Activated naive CD4-positive, alpha-beta T cell treated with anti-CD3 and anti-CD28 coated beads, Interleukin-2, amount 50 U/mL, for 24 hours (primary cell): ENCODE measurements around the gene DUOX1.

Experiments used
- H3K27ac Mint-ChIP-seq: one replicate; pipeline ENCODE4 v1.8.0; 2021; ENCODE audit warnings: mild to moderate bottlenecking, mixed read lengths
- H3K27me3 Mint-ChIP-seq: one replicate; pipeline ENCODE4 v1.8.0; 2021; ENCODE audit warnings: mixed read lengths
- H3K36me3 Mint-ChIP-seq: one replicate; pipeline ENCODE4 v1.8.0; 2021; ENCODE audit warnings: mixed read lengths
- H3K4me1 Mint-ChIP-seq: one replicate; pipeline ENCODE4 v1.8.0; 2021; ENCODE audit warnings: mixed read lengths
- H3K4me3 Mint-ChIP-seq: one replicate; pipeline ENCODE4 v1.8.0; 2021; ENCODE audit warnings: mild to moderate bottlenecking, mixed read lengths
- H3K9me3 Mint-ChIP-seq: one replicate; pipeline ENCODE4 v1.8.0; 2021; ENCODE audit warnings: mixed read lengths

DUOX1 gene

GRCh38 chr15:45162771-45163507 is 33.1 kb downstream of the DUOX1 start:
- Mint-ChIP-seq H3K36me3 (peaks cover 1% of the 10 kb centered on the region), H3K4me3 (no peak overlapping the region), H3K27ac (no peak overlapping the region)

GRCh38 chr15:45163508-45163856 is 33.7 kb downstream of the DUOX1 start:
- H3K27me3 Mint-ChIP-seq: no peaks in the 10 kb centered on the region
- H3K4me1 Mint-ChIP-seq: peaks cover 21% of the 10 kb centered on the region
- H3K4me3 Mint-ChIP-seq: no peak overlapping the region
- H3K36me3 Mint-ChIP-seq: peaks cover 1% of the 10 kb centered on the region
- H3K27ac Mint-ChIP-seq: no peak overlapping the region
- no peaks in the 10 kb centered on the region for H3K9me3 Mint-ChIP-seq

More at GRCh38 chr15:45162771-45163507, 33.1 kb downstream of the DUOX1 start:
- no peaks in the 10 kb centered on the region for H3K27me3 Mint-ChIP-seq
- peaks cover 21% of the 10 kb centered on the region for H3K4me1 Mint-ChIP-seq
- no peaks in the 10 kb centered on the region for H3K9me3 Mint-ChIP-seq

GRCh38 chr15:45164914-45165313 is 35.1 kb downstream of the DUOX1 start:
- H3K27me3 Mint-ChIP-seq: no peaks in the 10 kb centered on the region
- no peak overlapping the region for H3K27ac Mint-ChIP-seq
- H3K4me1 Mint-ChIP-seq: peaks cover 18% of the 10 kb centered on the region
- H3K36me3 Mint-ChIP-seq: no peaks in the 10 kb centered on the region
- H3K4me3 Mint-ChIP-seq: peak overlapping the region; percentile 52
- no peaks in the 10 kb centered on the region for H3K9me3 Mint-ChIP-seq

- Mint-ChIP-seq H3K4me3 (peak overlapping the region; percentile 52), H3K4me1 (peaks cover 18% of the 10 kb centered on the region), H3K27me3 (no peaks in the 10 kb centered on the region), H3K36me3 (no peaks in the 10 kb centered on the region), H3K9me3 (no peaks in the 10 kb centered on the region), H3K27ac (peak overlapping the region; percentile 65)
Observed at GRCh38 chr15:45165536-45165935, 35.7 kb downstream of the DUOX1 start.

- Mint-ChIP-seq H3K27ac (peak overlapping the region; percentile 84), H3K27me3 (no peaks in the 10 kb centered on the region), H3K4me3 (peak overlapping the region; percentile 64), H3K4me1 (peaks cover 18% of the 10 kb centered on the region), H3K9me3 (no peaks in the 10 kb centered on the region), H3K36me3 (no peaks in the 10 kb centered on the region)
Observed at GRCh38 chr15:45166834-45167630, 37.2 kb downstream of the DUOX1 start.

- Mint-ChIP-seq H3K4me3 (peak overlapping the region; percentile 64), H3K27me3 (no peaks in the 10 kb centered on the region), H3K4me1 (peaks cover 18% of the 10 kb centered on the region), H3K9me3 (no peaks in the 10 kb centered on the region), H3K27ac (peak overlapping the region; percentile 84), H3K36me3 (no peaks in the 10 kb centered on the region)
Observed at GRCh38 chr15:45167631-45168205, 37.9 kb downstream of the DUOX1 start.

- Mint-ChIP-seq H3K9me3 (no peaks in the 10 kb centered on the region), H3K4me3 (no peak overlapping the region), H3K27ac (no peak overlapping the region), H3K4me1 (peaks cover 15% of the 10 kb centered on the region), H3K27me3 (no peaks in the 10 kb centered on the region), H3K36me3 (no peaks in the 10 kb centered on the region)
Observed at GRCh38 chr15:45168286-45168685, 38.5 kb downstream of the DUOX1 start.

- Mint-ChIP-seq H3K4me1 (peaks cover 15% of the 10 kb centered on the region), H3K27me3 (no peaks in the 10 kb centered on the region), H3K27ac (peak overlapping the region; percentile 77), H3K36me3 (peaks cover 2% of the 10 kb centered on the region), H3K9me3 (no peaks in the 10 kb centered on the region), H3K4me3 (no peak overlapping the region)
Observed at GRCh38 chr15:45168751-45169551, 39.2 kb downstream of the DUOX1 start.

GRCh38 chr15:45169608-45170480 is 40.0 kb downstream of the DUOX1 start:
- H3K36me3 Mint-ChIP-seq: peaks cover 2% of the 10 kb centered on the region
- H3K4me1 Mint-ChIP-seq: peaks cover 15% of the 10 kb centered on the region
- H3K27ac Mint-ChIP-seq: peak overlapping the region; percentile 51
- no peaks in the 10 kb centered on the region for H3K27me3 Mint-ChIP-seq
- no peak overlapping the region for H3K4me3 Mint-ChIP-seq
- no peaks in the 10 kb centered on the region for H3K9me3 Mint-ChIP-seq

GRCh38 chr15:45171912-45172311 is 42.1 kb downstream of the DUOX1 start:
- Mint-ChIP-seq H3K36me3 (peaks cover 4% of the 10 kb centered on the region), H3K4me1 (no peaks in the 10 kb centered on the region), H3K9me3 (no peaks in the 10 kb centered on the region), H3K4me3 (no peak overlapping the region), H3K27me3 (no peaks in the 10 kb centered on the region), H3K27ac (no peak overlapping the region)

GRCh38 chr15:45174069-45174468 is 44.3 kb downstream of the DUOX1 start:
- Mint-ChIP-seq H3K36me3 (peaks cover 10% of the 10 kb centered on the region), H3K27ac (no peak overlapping the region), H3K4me3 (no peak overlapping the region), H3K27me3 (no peaks in the 10 kb centered on the region), H3K9me3 (no peaks in the 10 kb centered on the region), H3K4me1 (no peaks in the 10 kb centered on the region)

GRCh38 chr15:45174577-45174976 is 44.8 kb downstream of the DUOX1 start:
- Mint-ChIP-seq H3K4me3 (no peak overlapping the region), H3K36me3 (peaks cover 10% of the 10 kb centered on the region), H3K27me3 (no peaks in the 10 kb centered on the region), H3K9me3 (no peaks in the 10 kb centered on the region), H3K27ac (no peak overlapping the region), H3K4me1 (no peaks in the 10 kb centered on the region)

GRCh38 chr15:45177285-45177684 is 47.5 kb downstream of the DUOX1 start:
- Mint-ChIP-seq H3K4me1 (peaks cover 13% of the 10 kb centered on the region), H3K36me3 (peaks cover 13% of the 10 kb centered on the region), H3K27ac (no peak overlapping the region), H3K4me3 (no peak overlapping the region), H3K27me3 (no peaks in the 10 kb centered on the region), H3K9me3 (no peaks in the 10 kb centered on the region)

GRCh38 chr15:45179221-45179985 is 49.6 kb downstream of the DUOX1 start:
- Mint-ChIP-seq H3K4me1 (peaks cover 28% of the 10 kb centered on the region), H3K36me3 (peaks cover 15% of the 10 kb centered on the region), H3K4me3 (no peak overlapping the region), H3K27me3 (no peaks in the 10 kb centered on the region), H3K27ac (no peak overlapping the region), H3K9me3 (no peaks in the 10 kb centered on the region)
